Ishikawa (cell line): ENCODE results near the gene FIG4.

Experiments
- RAD21 ChIP-seq: IDR thresholded peaks from 2 replicates; pipeline ENCODE4 v1.6.1; 2012; ENCODE audit warnings: low read depth
- YY1 ChIP-seq: IDR thresholded peaks from 2 replicates; pipeline ENCODE4 v1.6.1; 2012; ENCODE audit warnings: low read depth

DNA sequence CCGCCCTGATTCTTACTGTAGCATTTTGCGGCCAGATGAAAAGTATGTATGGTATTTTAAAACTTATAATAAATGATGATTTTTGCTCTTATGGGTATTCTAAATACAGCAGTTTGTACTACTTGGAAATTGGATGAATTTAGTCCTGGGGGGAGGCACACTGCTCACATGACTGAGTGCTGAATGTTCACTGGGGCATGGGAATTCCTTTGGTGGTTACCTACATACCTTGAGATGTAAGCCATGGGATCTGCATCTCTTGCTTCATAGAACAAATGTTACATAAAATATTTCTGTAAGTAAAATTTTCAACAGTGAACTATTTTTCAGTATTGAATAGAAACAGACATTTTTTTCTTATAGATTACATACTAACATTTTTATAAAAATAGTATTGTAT is 71.1 kb downstream of the FIG4 start:
- TF ChIP-seq YY1 (no peak), RAD21 (no peak)
